ENCODE measurements around the gene TDRD6.

DNA sequence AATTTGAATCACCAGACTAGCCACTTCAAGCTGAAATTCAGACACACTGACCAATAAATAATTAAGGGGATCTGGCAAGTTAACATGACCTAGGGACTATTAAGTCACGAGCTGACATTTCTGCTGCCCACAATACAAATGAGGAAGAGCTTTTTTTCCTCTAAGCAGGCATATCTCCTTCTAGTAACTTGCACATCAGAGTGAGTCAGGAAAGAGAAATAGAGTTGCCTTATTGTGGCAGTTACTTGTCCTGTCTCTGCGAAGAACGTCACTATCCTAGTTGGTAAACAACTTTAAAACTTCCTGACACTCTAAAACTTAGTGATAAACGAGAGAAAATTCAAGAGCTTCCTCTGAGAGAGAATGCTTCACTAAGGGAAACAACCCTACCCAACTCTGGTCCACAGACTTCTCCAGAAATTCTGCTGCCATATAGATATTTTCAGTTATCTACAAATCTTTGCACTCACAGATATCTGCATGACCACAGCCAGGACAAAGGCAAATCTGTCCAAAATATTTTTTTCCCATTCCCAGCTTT lies 43.3 kb downstream of the TDRD6 start:
- TF ChIP-seq GATA2 (IDR thresholded peaks at IDR 0.05; ENCODE audit: low read depth, low read length) (no peak), GATA3 (IDR thresholded peaks at IDR 0.05; ENCODE audit: low read depth, low read length) (no peak)

Measured in SH-SY5Y (cell line).